ENCODE data around the gene TMEFF2.

Gene TMEFF2

GRCh38 chr2:192128655-192129054 is 66.1 kb downstream of the TMEFF2 start:
- no peak overlapping the region for H3K4me3 ChIP-seq (ENCODE audit: low read depth, low read length)
- DNase-seq (ENCODE audit: low read depth), result no peak

GRCh38 chr2:192127434-192127833 is 67.3 kb downstream of the TMEFF2 start:
- TF ChIP-seq MYC (IDR thresholded peaks at IDR 0.05; ENCODE audit: low read depth, low read length), result no peak
- no peak for TF ChIP-seq MAX (IDR thresholded peaks at IDR 0.05; ENCODE audit: low read depth, low read length)
- TF ChIP-seq POLR2A (IDR thresholded peaks at IDR 0.05; ENCODE audit: extremely low read depth, insufficient read length), result no peak
- TF ChIP-seq CTCF (IDR thresholded peaks at IDR 0.05; ENCODE audit: low read depth, low read length), result no peak
- no peak overlapping the region for H3K4me3 ChIP-seq (ENCODE audit: low read depth, low read length)
- no peak for DNase-seq (ENCODE audit: low read depth)

More at GRCh38 chr2:192128655-192129054, 66.1 kb downstream of the TMEFF2 start:
- no peak for TF ChIP-seq MAX (IDR thresholded peaks at IDR 0.05; ENCODE audit: low read depth, low read length)
- TF ChIP-seq MYC (IDR thresholded peaks at IDR 0.05; ENCODE audit: low read depth, low read length), result no peak
- no peak for TF ChIP-seq POLR2A (IDR thresholded peaks at IDR 0.05; ENCODE audit: extremely low read depth, insufficient read length)
- TF ChIP-seq CTCF (IDR thresholded peaks at IDR 0.05; ENCODE audit: low read depth, low read length), result no peak

- DNase-seq (ENCODE audit: low read depth), result no peak
- no peak overlapping the region for H3K4me3 ChIP-seq (ENCODE audit: low read depth, low read length)
- no peak for TF ChIP-seq MAX (IDR thresholded peaks at IDR 0.05; ENCODE audit: low read depth, low read length)
- no peak for TF ChIP-seq CTCF (IDR thresholded peaks at IDR 0.05; ENCODE audit: low read depth, low read length)
- no peak for TF ChIP-seq MYC (IDR thresholded peaks at IDR 0.05; ENCODE audit: low read depth, low read length)
- TF ChIP-seq POLR2A (IDR thresholded peaks at IDR 0.05; ENCODE audit: extremely low read depth, insufficient read length), result no peak
These were observed 67.8 kb downstream of the TMEFF2 start for GRCh38 chr2:192126912-192127311.

- DNase-seq (ENCODE audit: low read depth), result no peak
- no peak for TF ChIP-seq POLR2A (IDR thresholded peaks at IDR 0.05; ENCODE audit: extremely low read depth, insufficient read length)
- no peak for TF ChIP-seq MAX (IDR thresholded peaks at IDR 0.05; ENCODE audit: low read depth, low read length)
- H3K4me3 ChIP-seq (ENCODE audit: low read depth, low read length), result no peak overlapping the region
These were observed 68.3 kb downstream of the TMEFF2 start for GRCh38 chr2:192126426-192126825.

GRCh38 chr2:192124571-192124970 is 70.2 kb downstream of the TMEFF2 start:
- no peak for DNase-seq (ENCODE audit: low read depth)
- TF ChIP-seq CTCF (IDR thresholded peaks at IDR 0.05; ENCODE audit: low read depth, low read length), result no peak
- no peak for TF ChIP-seq MYC (IDR thresholded peaks at IDR 0.05; ENCODE audit: low read depth, low read length)
- no peak for TF ChIP-seq POLR2A (IDR thresholded peaks at IDR 0.05; ENCODE audit: extremely low read depth, insufficient read length)
- TF ChIP-seq MAX (IDR thresholded peaks at IDR 0.05; ENCODE audit: low read depth, low read length), result no peak

GRCh38 chr2:192123847-192124246 is 70.9 kb downstream of the TMEFF2 start:
- H3K4me3 ChIP-seq (ENCODE audit: low read depth, low read length), result no peak overlapping the region
- DNase-seq (ENCODE audit: low read depth), result no peak
- TF ChIP-seq POLR2A (IDR thresholded peaks at IDR 0.05; ENCODE audit: extremely low read depth, insufficient read length) (no peak), CTCF (IDR thresholded peaks at IDR 0.05; ENCODE audit: low read depth, low read length) (no peak), MYC (IDR thresholded peaks at IDR 0.05; ENCODE audit: low read depth, low read length) (no peak), MAX (IDR thresholded peaks at IDR 0.05; ENCODE audit: low read depth, low read length) (no peak)

More at GRCh38 chr2:192124571-192124970, 70.2 kb downstream of the TMEFF2 start:
- H3K4me3 ChIP-seq (ENCODE audit: low read depth, low read length), result no peak overlapping the region

All from NB4 (cell line).